GM12878 (cell line): Measurements from ENCODE around the gene ABR.

Source experiments
- BCLAF1 ChIP-seq: fragments of 450-650 bp; IDR thresholded peaks from 2 replicates; pipeline ENCODE4 v1.6.1; 2017; ENCODE audit warnings: antibody characterized with exemption, mild to moderate bottlenecking, moderate library complexity
- CTCF ChIP-seq, 3 experiments: IDR thresholded peaks in 2 of 3; conservative IDR thresholded peaks in 1 of 3; 2 replicates each; pipeline ENCODE4 v1.5.1; 2011; ENCODE audit warnings: low read depth in 3 of 3, low read length in 3 of 3, mild to moderate bottlenecking in 3 of 3, control low read depth in 2 of 3, moderate library complexity in 2 of 3, inconsistent platforms in 1 of 3, mixed read lengths in 1 of 3; ENCODE audit not compliant: control insufficient read depth in 2 of 3, insufficient read depth in 1 of 3; ENCODE audit errors: extremely low read depth in 1 of 3
- EED ChIP-seq: sonication (generic); IDR thresholded peaks from 2 replicates; pipeline ENCODE4 v1.6.1; 2016; ENCODE audit warnings: antibody characterized with exemption, low read depth
- ESRRA ChIP-seq: IDR thresholded peaks from 2 replicates; pipeline ENCODE4 v1.6.1; 2012; ENCODE audit warnings: mild to moderate bottlenecking, low read length, improper control_type of control experiment
- KAT2A ChIP-seq: conservative IDR thresholded peaks from 2 replicates; pipeline ENCODE4 v1.6.1; 2011; ENCODE audit warnings: low read depth, low read length; ENCODE audit not compliant: control insufficient read depth
- MYC ChIP-seq: IDR thresholded peaks from 2 replicates; pipeline ENCODE4 v1.6.1; 2011; ENCODE audit warnings: mild to moderate bottlenecking, low read length, moderate library complexity, inconsistent platforms; ENCODE audit not compliant: insufficient read depth, insufficient replicate concordance, insufficient read length, severe bottlenecking
- POLR2A ChIP-seq: IDR thresholded peaks from 2 replicates; pipeline ENCODE4 v1.6.1; 2011; ENCODE audit warnings: low read depth, mild to moderate bottlenecking, low read length
- POLR2AphosphoS5 ChIP-seq: IDR thresholded peaks from 2 replicates; pipeline ENCODE4 v1.6.1; 2011; ENCODE audit warnings: mild to moderate bottlenecking, low read length, inconsistent platforms
- RCOR1 ChIP-seq: conservative IDR thresholded peaks from 2 replicates; pipeline ENCODE4 v1.6.1; 2012; ENCODE audit warnings: low read depth, low read length, improper control_type of control experiment
- USF2 ChIP-seq: IDR thresholded peaks from 2 replicates; pipeline ENCODE4 v1.6.1; 2011; ENCODE audit warnings: low read depth, low read length, improper control_type of control experiment, borderline replicate concordance

- TF ChIP-seq POLR2A (no peak), MYC (no peak), EED (no peak), POLR2AphosphoS5 (no peak), RCOR1 (no peak), BCLAF1 (no peak), KAT2A (no peak), CTCF (IDR thresholded peaks at IDR 0.05 in 2 of 3, conservative IDR thresholded peaks at IDR 0.05 in 1 of 3; ENCODE audit: control insufficient read depth in 2 of 3, extremely low read depth in 1 of 3, insufficient read depth in 1 of 3, low read depth in 3 of 3, low read length in 3 of 3) (no peak), ESRRA (no peak), USF2 (no peak)
Measured at GRCh38 chr17:1137465-1137894, 42.3 kb downstream of the ABR start.
